ENCODE measurements around the gene CTNNA3. TPM values are rescaled to one million over a fixed set of nuclear protein-coding genes. Genes with fewer than 3 reads are reported as not detected.
"Not testable (repeated sequence)": the region's sequence is repeated elsewhere in the genome, so short reads cannot be mapped to it uniquely, and the experiment has no call there.

Gene CTNNA3
- total RNA-seq, 1 experiment from 2014 or later, result 0.20 TPM

- H3K27ac Mint-ChIP-seq (ENCODE audit: unreplicated experiment), result no peak overlapping the region
- Histone ChIP-seq H3K4me3 (ENCODE audit: low read depth, low read length) (no peak overlapping the region), H3K27me3 (replicated peaks; ENCODE audit: control insufficient read depth, insufficient read depth, low read length) (no peaks in the 10 kb centered on the region), H3K4me1 (no peaks in the 10 kb centered on the region), H3K36me3 (ENCODE audit: control insufficient read depth, insufficient read depth, low read length) (no peaks in the 10 kb centered on the region), H3K9me3 (peaks cover 3% of the 10 kb centered on the region; the same call in 1 of the 2 replicates)
- ChIA-PET POLR2A (no interaction called here), CTCF (interaction anchor here (0.6 kb wide), 1 partner anchor 34 kb away, joined by 3 read pairs; no protein-coding TSS in a partner anchor)
- H3K4me3 Mint-ChIP-seq (ENCODE audit: unreplicated experiment), result no peak overlapping the region
- BruUV-seq (replicated peaks), result no TSS peak
- H3K4me1 Mint-ChIP-seq (ENCODE audit: low read depth, unreplicated experiment), result no peaks in the 10 kb centered on the region
- no peaks in the 10 kb centered on the region for H3K36me3 Mint-ChIP-seq (ENCODE audit: insufficient read depth, unreplicated experiment)
- intact Hi-C loops (cut with micrococcal nuclease; ENCODE audit: unreplicated experiment), result no loop called here
- no peaks in the 10 kb centered on the region for H3K9me3 Mint-ChIP-seq (ENCODE audit: unreplicated experiment)
- no peak for DNase-seq
- TF ChIP-seq CTCF (IDR thresholded peaks at IDR 0.05; ENCODE audit: insufficient read depth in 1 of 2, low read depth in 1 of 2, low read length in 1 of 2, severe bottlenecking in 1 of 2, unreplicated experiment in 1 of 2), result no peak
- H3K27me3 Mint-ChIP-seq (ENCODE audit: insufficient read depth, unreplicated experiment), result peaks cover 10% of the 10 kb centered on the region
These were observed 124.5 kb downstream of the CTNNA3 start for GRCh38 chr10:67571503-67571902.

- H3K9me3 Mint-ChIP-seq (ENCODE audit: unreplicated experiment); intact Hi-C loops (cut with micrococcal nuclease; ENCODE audit: unreplicated experiment); H3K27me3 ChIP-seq (replicated peaks; ENCODE audit: control insufficient read depth, insufficient read depth, low read length); BruUV-seq (replicated peaks); DNase-seq; H3K27ac Mint-ChIP-seq (ENCODE audit: unreplicated experiment); H3K36me3 ChIP-seq (ENCODE audit: control insufficient read depth, insufficient read depth, low read length); H3K4me1 ChIP-seq; H3K9me3 ChIP-seq; H3K27me3 Mint-ChIP-seq (ENCODE audit: insufficient read depth, unreplicated experiment); H3K4me1 Mint-ChIP-seq (ENCODE audit: low read depth, unreplicated experiment); H3K36me3 Mint-ChIP-seq (ENCODE audit: insufficient read depth, unreplicated experiment); POLR2A ChIA-PET; CTCF ChIA-PET; H3K4me3 Mint-ChIP-seq (ENCODE audit: unreplicated experiment); H3K4me3 ChIP-seq (ENCODE audit: low read depth, low read length): not testable (repeated sequence)
These were observed 137.7 kb downstream of the CTNNA3 start for GRCh38 chr10:67558311-67558710.

GRCh38 chr10:67553254-67553653 is 142.7 kb downstream of the CTNNA3 start:
- BruUV-seq (replicated peaks), result no TSS peak
- no peaks in the 10 kb centered on the region for H3K27me3 Mint-ChIP-seq (ENCODE audit: insufficient read depth, unreplicated experiment)
- no peak for TF ChIP-seq CTCF (IDR thresholded peaks at IDR 0.05; ENCODE audit: insufficient read depth in 1 of 2, low read depth in 1 of 2, low read length in 1 of 2, severe bottlenecking in 1 of 2, unreplicated experiment in 1 of 2)
- ChIA-PET POLR2A (no interaction called here), CTCF (no interaction called here)
- H3K9me3 Mint-ChIP-seq (ENCODE audit: unreplicated experiment), result no peaks in the 10 kb centered on the region
- Histone ChIP-seq H3K4me3 (ENCODE audit: low read depth, low read length) (no peak overlapping the region), H3K9me3 (no peaks in the 10 kb centered on the region), H3K4me1 (no peaks in the 10 kb centered on the region), H3K27me3 (replicated peaks; ENCODE audit: control insufficient read depth, insufficient read depth, low read length) (no peaks in the 10 kb centered on the region), H3K36me3 (ENCODE audit: control insufficient read depth, insufficient read depth, low read length) (no peaks in the 10 kb centered on the region)
- intact Hi-C loops (cut with micrococcal nuclease; ENCODE audit: unreplicated experiment), result no loop called here
- DNase-seq, result no peak
- no peak overlapping the region for H3K4me3 Mint-ChIP-seq (ENCODE audit: unreplicated experiment)
- no peaks in the 10 kb centered on the region for H3K36me3 Mint-ChIP-seq (ENCODE audit: insufficient read depth, unreplicated experiment)
- no peaks in the 10 kb centered on the region for H3K4me1 Mint-ChIP-seq (ENCODE audit: low read depth, unreplicated experiment)
- H3K27ac Mint-ChIP-seq (ENCODE audit: unreplicated experiment), result no peak overlapping the region

GRCh38 chr10:67550838-67551402 is 145.1 kb downstream of the CTNNA3 start:
- no peak for TF ChIP-seq CTCF (IDR thresholded peaks at IDR 0.05; ENCODE audit: insufficient read depth in 1 of 2, low read depth in 1 of 2, low read length in 1 of 2, severe bottlenecking in 1 of 2, unreplicated experiment in 1 of 2)
- no peak overlapping the region for H3K4me3 ChIP-seq (ENCODE audit: low read depth, low read length)
- H3K4me3 Mint-ChIP-seq (ENCODE audit: unreplicated experiment), result no peak overlapping the region
- H3K36me3 Mint-ChIP-seq (ENCODE audit: insufficient read depth, unreplicated experiment), result no peaks in the 10 kb centered on the region
- no peaks in the 10 kb centered on the region for H3K4me1 ChIP-seq
- H3K4me1 Mint-ChIP-seq (ENCODE audit: low read depth, unreplicated experiment), result no peaks in the 10 kb centered on the region
- no peak overlapping the region for H3K27ac Mint-ChIP-seq (ENCODE audit: unreplicated experiment)
- POLR2A ChIA-PET, result no interaction called here
- peaks cover 3% of the 10 kb centered on the region for H3K27me3 Mint-ChIP-seq (ENCODE audit: insufficient read depth, unreplicated experiment)
- no peaks in the 10 kb centered on the region for H3K36me3 ChIP-seq (ENCODE audit: control insufficient read depth, insufficient read depth, low read length)
- BruUV-seq (replicated peaks), result no TSS peak
- CTCF ChIA-PET, result no interaction called here
- H3K27me3 ChIP-seq (replicated peaks; ENCODE audit: control insufficient read depth, insufficient read depth, low read length), result no peaks in the 10 kb centered on the region
- DNase-seq, result no peak
- H3K9me3 ChIP-seq, result no peaks in the 10 kb centered on the region
- intact Hi-C loops (cut with micrococcal nuclease; ENCODE audit: unreplicated experiment), result no loop called here
- H3K9me3 Mint-ChIP-seq (ENCODE audit: unreplicated experiment), result no peaks in the 10 kb centered on the region

Measured in Caco-2 (cell line).